H9 (cell line): ENCODE data around the gene CDHR2. TPM values are rescaled to one million over a fixed set of nuclear protein-coding genes. Genes with fewer than 3 reads are reported as not detected.

Experiments used
- DNase-seq: peaks from one replicate; pipeline ENCODE4 v3.0.0-alpha.2; 2017
- H2AFZ ChIP-seq: one replicate; pipeline ENCODE4 v1.6.1; 2013; ENCODE audit warnings: mild to moderate bottlenecking, low read length, control low read depth, moderate library complexity
- H2AK5ac ChIP-seq: 2 replicates; pipeline ENCODE4 v1.6.1; 2013; ENCODE audit warnings: low read length, control low read depth, mixed read lengths; ENCODE audit not compliant: insufficient read length
- H2BK120ac ChIP-seq: one replicate; pipeline ENCODE4 v1.6.1; 2013; ENCODE audit warnings: low read depth, mild to moderate bottlenecking, low read length, control low read depth, inconsistent platforms; ENCODE audit not compliant: poor library complexity, severe bottlenecking
- H2BK12ac ChIP-seq: 2 replicates; pipeline ENCODE4 v1.6.1; 2013; ENCODE audit warnings: low read length, control low read depth, mixed read lengths, low read depth; ENCODE audit not compliant: insufficient read length
- H2BK15ac ChIP-seq: 2 replicates; pipeline ENCODE4 v1.6.1; 2013; ENCODE audit warnings: low read depth, low read length, control low read depth
- H2BK20ac ChIP-seq: one replicate; pipeline ENCODE4 v1.6.1; 2013; ENCODE audit warnings: low read depth, mild to moderate bottlenecking, low read length, control low read depth, inconsistent platforms; ENCODE audit not compliant: poor library complexity, severe bottlenecking
- H2BK5ac ChIP-seq: 2 replicates; pipeline ENCODE4 v1.6.1; 2013; ENCODE audit warnings: low read length, control low read depth, mixed read lengths; ENCODE audit not compliant: insufficient read length
- H3K14ac ChIP-seq: 2 replicates; pipeline ENCODE4 v1.6.1; 2013; ENCODE audit warnings: low read length, control low read depth; ENCODE audit not compliant: insufficient read depth
- H3K18ac ChIP-seq: 2 replicates; pipeline ENCODE4 v1.6.1; 2013; ENCODE audit warnings: low read depth, mild to moderate bottlenecking, mixed read lengths, low read length, control low read depth; ENCODE audit not compliant: insufficient read length
- H3K23ac ChIP-seq: 2 replicates; pipeline ENCODE4 v1.6.1; 2013; ENCODE audit warnings: low read length, control low read depth, mixed read lengths, low read depth; ENCODE audit not compliant: insufficient read length
- H3K23me2 ChIP-seq: 2 replicates; pipeline ENCODE4 v1.6.1; 2013; ENCODE audit warnings: low read depth, mild to moderate bottlenecking, mixed read lengths, low read length, control low read depth; ENCODE audit not compliant: insufficient read length, poor library complexity, severe bottlenecking
- H3K27ac ChIP-seq: 2 replicates; pipeline ENCODE4 v1.5.1; 2013; ENCODE audit warnings: low read length, control low read depth, mixed read lengths, low read depth; ENCODE audit not compliant: insufficient read length
- H3K27me3 ChIP-seq: 2 replicates; pipeline ENCODE4 v1.6.1; 2013; ENCODE audit warnings: low read length, control low read depth, inconsistent platforms; ENCODE audit not compliant: insufficient read depth
- H3K4ac ChIP-seq: 2 replicates; pipeline ENCODE4 v1.6.1; 2013; ENCODE audit warnings: low read depth, mild to moderate bottlenecking, control low read depth, inconsistent platforms, low read length, moderate library complexity
- H3K4me1 ChIP-seq: 2 replicates; pipeline ENCODE4 v1.6.1; 2013; ENCODE audit warnings: low read length, control low read depth, inconsistent platforms; ENCODE audit not compliant: insufficient read depth
- H3K4me2 ChIP-seq: 2 replicates; pipeline ENCODE4 v1.6.1; 2013; ENCODE audit warnings: low read length, control low read depth, mixed read lengths; ENCODE audit not compliant: insufficient read length, insufficient read depth
- H3K56ac ChIP-seq: 2 replicates; pipeline ENCODE4 v1.6.1; 2013; ENCODE audit warnings: low read depth, mild to moderate bottlenecking, mixed read lengths, low read length, control low read depth; ENCODE audit not compliant: insufficient read length
- H3K79me1 ChIP-seq: 2 replicates; pipeline ENCODE4 v1.6.1; 2013; ENCODE audit warnings: low read depth, mild to moderate bottlenecking, moderate library complexity, low read length, control low read depth, inconsistent platforms; ENCODE audit not compliant: insufficient read depth, poor library complexity, severe bottlenecking
- H3K79me2 ChIP-seq: 2 replicates; pipeline ENCODE4 v1.6.1; 2013; ENCODE audit warnings: low read length, control low read depth, inconsistent platforms; ENCODE audit not compliant: insufficient read depth
- H3K9ac ChIP-seq: 2 replicates; pipeline ENCODE4 v1.6.1; 2013; ENCODE audit warnings: low read length, control low read depth, mixed read lengths; ENCODE audit not compliant: insufficient read length; ENCODE audit errors: extremely low read depth
- H3K9me3 ChIP-seq: one replicate; pipeline ENCODE4 v1.6.1; 2013; ENCODE audit warnings: low read depth, low read length, inconsistent platforms; ENCODE audit not compliant: control insufficient read depth
- H3T11ph ChIP-seq: one replicate; pipeline ENCODE4 v1.6.1; 2013; ENCODE audit warnings: mild to moderate bottlenecking, low read length, control low read depth, inconsistent platforms
- H4K20me1 ChIP-seq: one replicate; pipeline ENCODE4 v1.6.1; 2013; ENCODE audit not compliant: control insufficient read depth, insufficient read length, insufficient read depth
- H4K5ac ChIP-seq: 2 replicates; pipeline ENCODE4 v1.6.1; 2013; ENCODE audit warnings: low read depth, mild to moderate bottlenecking, mixed read lengths, low read length, control low read depth; ENCODE audit not compliant: insufficient read length
- H4K8ac ChIP-seq: replicated peaks from 2 replicates; pipeline ENCODE4 v1.6.1; 2013; ENCODE audit warnings: low read length, control low read depth, mixed read lengths, low read depth; ENCODE audit not compliant: insufficient read length
- H4K91ac ChIP-seq: 2 replicates; pipeline ENCODE4 v1.6.1; 2013; ENCODE audit warnings: low read depth, mild to moderate bottlenecking, moderate library complexity, mixed read lengths, low read length, control low read depth; ENCODE audit not compliant: insufficient read length
- H3K27ac Mint-ChIP-seq, 3 experiments: 2 replicates in 2 of 3; 3 replicates in 1 of 3; pipeline ENCODE4 v1.8.0; 2020 to 2021; ENCODE audit warnings: mixed read lengths in 3 of 3, mild to moderate bottlenecking in 1 of 3, moderate library complexity in 1 of 3
- H3K27me3 Mint-ChIP-seq: 2 replicates; pipeline ENCODE4 v1.8.0; 2021; ENCODE audit warnings: low read depth, mild to moderate bottlenecking, moderate library complexity, mixed read lengths
- H3K36me3 Mint-ChIP-seq, 3 experiments: 2 replicates in 2 of 3; 3 replicates in 1 of 3; pipeline ENCODE4 v1.8.0; 2020 to 2021; ENCODE audit warnings: low read depth in 3 of 3, mixed read lengths in 3 of 3; ENCODE audit not compliant: insufficient read depth in 1 of 3
- H3K4me1 Mint-ChIP-seq, 2 experiments: 2 replicates each; pipeline ENCODE4 v1.8.0; 2020; ENCODE audit warnings: mixed read lengths in 2 of 2
- H3K4me3 Mint-ChIP-seq, 2 experiments: 2 replicates in 1 of 2; 3 replicates in 1 of 2; pipeline ENCODE4 v1.8.0; 2020 to 2021; ENCODE audit warnings: mild to moderate bottlenecking in 2 of 2, mixed read lengths in 2 of 2, moderate library complexity in 1 of 2
- H3K9me3 Mint-ChIP-seq, 2 experiments: 2 replicates in 1 of 2; 3 replicates in 1 of 2; pipeline ENCODE4 v1.8.0; 2020; ENCODE audit warnings: mild to moderate bottlenecking in 2 of 2, mixed read lengths in 2 of 2, moderate library complexity in 1 of 2
- WGBS: extraction: QIAGEN DNeasy Blood & Tissue Kit; methylation state at CpG from one replicate; pipeline ENCODE4 v1.1.7; 2013; ENCODE audit warnings: missing lambda C conversion rate, low lambda C conversion rate, mixed read lengths; ENCODE audit not compliant: insufficient read length; ENCODE audit errors: extremely low coverage; 5-methylcytosine and 5-hydroxymethylcytosine counted together
- total RNA-seq: library from RNA; stranded (reverse); gene quantifications from 2 replicates; pipeline ENCODE4 v1.2.1, GENCODE V29; 2021
- TF ChIP-seq, protein P1 (sequence below): fragments of 200-600 bp; sonication (generic); conservative IDR thresholded peaks from 3 replicates; pipeline ENCODE4 v1.8.0; 2021; ENCODE audit warnings: antibody characterized with exemption, mild to moderate bottlenecking

CDHR2 gene
- total RNA-seq, 1 experiment from 2014 or later = 0.90 TPM

DNA sequence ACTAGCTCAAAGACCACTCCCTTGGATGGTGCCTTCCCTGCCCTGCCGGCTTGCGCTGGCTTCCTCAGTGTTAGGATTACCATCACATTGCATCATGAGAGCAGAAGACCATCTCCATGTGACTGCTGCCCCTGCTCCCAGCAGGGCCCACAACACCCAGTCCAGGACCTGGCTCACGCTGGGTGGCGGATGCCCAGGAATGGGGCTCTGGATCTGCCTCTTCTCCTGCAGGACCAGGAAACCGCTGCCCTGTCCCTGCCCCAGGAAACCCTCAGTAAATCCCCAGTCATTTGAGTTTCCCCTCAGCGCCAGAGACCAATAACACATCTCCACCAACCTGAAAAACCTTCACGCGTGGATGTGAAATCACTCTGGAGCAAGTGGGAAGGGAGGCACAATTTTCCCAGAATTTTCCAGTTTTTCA is 8.7 kb upstream of the CDHR2 start:
- H3K4ac ChIP-seq = no peak overlapping the region
- Mint-ChIP-seq H3K4me1 (peaks cover 49 to 54% of the 10 kb centered on the region in 2 experiments), H3K27me3 (peaks cover 3% of the 10 kb centered on the region; the same call in 1 of the 2 replicates), H3K9me3 (no peaks in the 10 kb centered on the region), H3K4me3 (peak overlapping the region; percentile 14 to 87; a peak in 2 of 5 replicates), H3K27ac (peak overlapping the region; percentile 40 to 68 (median 44); a peak in 4 of 7 replicates), H3K36me3 (peaks cover 6 to 9% (median 8%) of the 10 kb centered on the region in 3 experiments; a peak in 6 of 7 replicates)
- H3K56ac ChIP-seq = no peak overlapping the region
- TF ChIP-seq, protein P1, sequence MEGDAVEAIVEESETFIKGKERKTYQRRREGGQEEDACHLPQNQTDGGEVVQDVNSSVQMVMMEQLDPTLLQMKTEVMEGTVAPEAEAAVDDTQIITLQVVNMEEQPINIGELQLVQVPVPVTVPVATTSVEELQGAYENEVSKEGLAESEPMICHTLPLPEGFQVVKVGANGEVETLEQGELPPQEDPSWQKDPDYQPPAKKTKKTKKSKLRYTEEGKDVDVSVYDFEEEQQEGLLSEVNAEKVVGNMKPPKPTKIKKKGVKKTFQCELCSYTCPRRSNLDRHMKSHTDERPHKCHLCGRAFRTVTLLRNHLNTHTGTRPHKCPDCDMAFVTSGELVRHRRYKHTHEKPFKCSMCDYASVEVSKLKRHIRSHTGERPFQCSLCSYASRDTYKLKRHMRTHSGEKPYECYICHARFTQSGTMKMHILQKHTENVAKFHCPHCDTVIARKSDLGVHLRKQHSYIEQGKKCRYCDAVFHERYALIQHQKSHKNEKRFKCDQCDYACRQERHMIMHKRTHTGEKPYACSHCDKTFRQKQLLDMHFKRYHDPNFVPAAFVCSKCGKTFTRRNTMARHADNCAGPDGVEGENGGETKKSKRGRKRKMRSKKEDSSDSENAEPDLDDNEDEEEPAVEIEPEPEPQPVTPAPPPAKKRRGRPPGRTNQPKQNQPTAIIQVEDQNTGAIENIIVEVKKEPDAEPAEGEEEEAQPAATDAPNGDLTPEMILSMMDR = no peak
- H2BK120ac ChIP-seq = peak overlapping the region; percentile 79
- no peak overlapping the region for H3K18ac ChIP-seq
- no CpG with 5 or more reads among the region's 8 CpGs for WGBS
- H3K9me3 ChIP-seq = no peaks in the 10 kb centered on the region
- H3K79me1 ChIP-seq = no peaks in the 10 kb centered on the region
- no peak overlapping the region for H3T11ph ChIP-seq
- H4K91ac ChIP-seq = peak overlapping the region; percentile 17
- H3K27ac ChIP-seq = no peak overlapping the region
- H3K79me2 ChIP-seq = peaks cover 9% of the 10 kb centered on the region
- no peak overlapping the region for H2AK5ac ChIP-seq
- H2BK12ac ChIP-seq = peak overlapping the region; percentile 6
- no peak for DNase-seq
- no peak overlapping the region for H3K9ac ChIP-seq
- H2BK15ac ChIP-seq = no peak overlapping the region
- H4K20me1 ChIP-seq = peaks cover 4% of the 10 kb centered on the region
- H3K23ac ChIP-seq = no peak overlapping the region
- H2BK20ac ChIP-seq = no peak overlapping the region
- no peak overlapping the region for H4K8ac ChIP-seq
- no peak overlapping the region for H4K5ac ChIP-seq
- H3K4me2 ChIP-seq = no peak overlapping the region
- H3K14ac ChIP-seq = no peak overlapping the region
- no peaks in the 10 kb centered on the region for H3K27me3 ChIP-seq
- H2AFZ ChIP-seq = no peak overlapping the region
- peaks cover 22% of the 10 kb centered on the region for H3K23me2 ChIP-seq
- no peak overlapping the region for H2BK5ac ChIP-seq
- peaks cover 13% of the 10 kb centered on the region; the same call in 1 of the 2 replicates for H3K4me1 ChIP-seq
